HG03159 (cell line): ENCODE results near the gene TACSTD2.
"Not testable (repeated sequence)": the region's sequence is repeated elsewhere in the genome, so short reads cannot be mapped to it uniquely, and the experiment has no call there.

Source experiments
- ATAC-seq: cut with Tn5 transposase; IDR thresholded peaks from one replicate; pipeline ENCODE4 v1.9.1; 2021; ENCODE audit warnings: mild to moderate bottlenecking, moderate library complexity; ENCODE audit not compliant: unreplicated experiment

The TACSTD2 gene, protein sequence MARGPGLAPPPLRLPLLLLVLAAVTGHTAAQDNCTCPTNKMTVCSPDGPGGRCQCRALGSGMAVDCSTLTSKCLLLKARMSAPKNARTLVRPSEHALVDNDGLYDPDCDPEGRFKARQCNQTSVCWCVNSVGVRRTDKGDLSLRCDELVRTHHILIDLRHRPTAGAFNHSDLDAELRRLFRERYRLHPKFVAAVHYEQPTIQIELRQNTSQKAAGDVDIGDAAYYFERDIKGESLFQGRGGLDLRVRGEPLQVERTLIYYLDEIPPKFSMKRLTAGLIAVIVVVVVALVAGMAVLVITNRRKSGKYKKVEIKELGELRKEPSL

DNA sequence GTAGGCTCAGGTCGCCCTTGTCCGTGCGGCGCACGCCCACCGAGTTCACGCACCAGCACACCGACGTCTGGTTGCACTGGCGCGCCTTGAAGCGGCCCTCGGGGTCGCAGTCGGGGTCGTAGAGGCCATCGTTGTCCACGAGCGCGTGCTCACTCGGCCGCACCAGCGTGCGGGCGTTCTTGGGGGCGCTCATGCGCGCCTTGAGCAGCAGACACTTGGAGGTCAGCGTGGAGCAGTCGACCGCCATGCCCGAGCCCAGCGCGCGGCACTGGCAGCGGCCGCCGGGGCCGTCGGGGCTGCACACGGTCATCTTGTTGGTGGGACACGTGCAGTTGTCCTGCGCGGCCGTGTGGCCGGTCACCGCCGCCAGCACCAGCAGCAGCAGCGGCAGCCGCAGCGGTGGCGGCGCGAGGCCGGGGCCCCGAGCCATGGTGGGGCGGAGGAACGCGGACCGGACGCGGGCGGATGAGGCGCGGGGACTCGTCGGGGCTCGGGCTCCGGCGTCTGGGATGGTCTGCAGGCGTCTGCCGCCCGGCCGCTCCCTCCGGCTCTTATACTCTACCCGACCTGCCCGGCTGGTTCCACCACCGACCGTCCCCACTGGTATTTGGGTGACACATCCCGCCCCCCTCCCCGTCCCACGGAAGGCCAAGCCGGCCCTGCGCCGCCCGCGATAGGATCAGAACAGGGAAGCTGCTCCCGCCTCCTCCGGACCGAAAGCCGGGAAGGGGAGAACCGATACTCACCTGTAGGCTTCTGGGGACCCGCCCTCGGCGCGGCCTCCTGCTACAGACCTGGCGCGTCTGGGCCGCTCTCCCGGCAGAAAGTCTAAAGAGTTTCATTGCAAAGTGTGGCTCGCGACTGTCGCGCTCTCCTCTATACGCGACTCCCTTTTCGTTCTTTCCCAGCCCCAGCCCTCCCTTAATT is at the start of gene TACSTD2:
TACSTD2 (minus strand) TSS at position 526 of the 927 bp plus-strand sequence; CDS start at position 430, 96 bp downstream.
- ATAC-seq = no peak

DNA sequence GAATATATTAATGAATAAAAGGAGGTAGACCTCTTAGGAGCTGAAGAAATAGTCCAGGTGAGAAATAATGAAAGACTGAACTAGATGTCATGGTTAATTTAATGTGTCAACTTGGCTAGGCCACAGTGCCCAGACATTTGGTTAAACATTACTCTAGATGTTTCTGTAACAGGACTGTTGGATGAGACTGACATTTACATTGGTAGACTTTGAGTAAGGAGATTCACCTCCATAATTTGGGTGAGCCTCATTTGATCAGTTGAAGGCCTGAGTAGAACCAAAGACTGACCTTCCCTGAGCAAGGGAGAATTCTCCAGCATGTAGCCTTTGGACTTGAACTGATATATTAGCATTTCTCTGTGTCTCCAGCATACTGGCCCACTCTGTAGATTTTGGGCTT is 49.2 kb upstream of the TACSTD2 start:
- ATAC-seq = no peak

DNA sequence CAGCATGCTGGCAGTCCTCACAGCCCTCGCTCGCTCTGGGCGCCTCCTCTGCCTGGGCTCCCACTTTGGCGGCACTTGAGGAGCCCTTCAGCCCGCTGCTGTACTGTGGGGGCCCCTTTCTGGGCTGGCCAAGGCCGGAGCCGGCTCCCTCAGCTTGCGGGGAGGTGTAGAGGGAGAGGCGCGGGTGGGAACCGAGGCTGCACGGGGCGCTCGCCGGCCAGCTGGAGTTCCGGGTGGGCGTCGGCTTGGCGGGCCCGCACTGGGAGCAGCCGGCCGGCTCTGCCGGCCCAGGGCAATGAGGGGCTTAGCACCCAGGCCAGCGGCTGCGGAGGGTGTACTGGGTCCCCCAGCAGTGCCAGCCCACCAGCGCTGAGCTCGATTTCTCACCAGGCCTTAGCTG is 46.2 kb upstream of the TACSTD2 start:
- ATAC-seq = not testable (repeated sequence)

DNA sequence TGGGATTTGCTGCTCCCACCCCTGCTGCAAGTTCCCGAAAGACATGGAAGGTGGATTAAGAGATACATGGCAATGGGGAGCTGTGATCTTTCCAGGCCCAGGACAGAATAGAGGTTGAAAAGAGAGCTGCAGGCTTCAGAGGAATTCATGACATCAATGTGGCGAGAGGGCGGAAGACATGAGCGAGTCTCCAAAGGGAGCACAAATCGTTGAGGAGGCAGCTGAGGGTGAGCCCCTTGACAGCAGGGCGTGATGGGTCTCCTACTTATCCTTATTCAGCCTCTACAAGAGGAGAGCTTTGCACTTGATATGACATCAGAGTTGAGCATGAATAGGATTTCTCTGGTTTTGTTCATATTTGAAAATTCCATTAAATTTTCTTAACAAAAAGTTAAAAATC is 45.5 kb upstream of the TACSTD2 start:
- no peak for ATAC-seq

DNA sequence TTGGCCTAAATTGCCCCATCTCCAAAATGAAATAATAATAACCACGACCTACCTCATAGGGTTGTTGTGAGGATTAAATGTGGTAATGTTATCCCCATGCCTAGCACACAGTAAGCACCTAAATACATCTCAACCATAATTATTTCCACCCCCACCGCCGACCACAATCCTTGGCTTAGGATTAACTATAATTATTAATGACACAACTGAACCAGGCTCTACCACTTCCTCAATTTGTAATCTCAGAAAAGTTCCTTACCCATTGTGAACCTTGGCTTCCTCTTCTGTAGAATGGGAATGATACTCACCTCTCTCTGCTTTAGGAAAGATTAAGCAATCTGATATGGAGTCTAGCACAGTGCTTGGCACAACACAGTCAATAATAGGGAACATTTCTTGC is 44.3 kb upstream of the TACSTD2 start:
- ATAC-seq = no peak

DNA sequence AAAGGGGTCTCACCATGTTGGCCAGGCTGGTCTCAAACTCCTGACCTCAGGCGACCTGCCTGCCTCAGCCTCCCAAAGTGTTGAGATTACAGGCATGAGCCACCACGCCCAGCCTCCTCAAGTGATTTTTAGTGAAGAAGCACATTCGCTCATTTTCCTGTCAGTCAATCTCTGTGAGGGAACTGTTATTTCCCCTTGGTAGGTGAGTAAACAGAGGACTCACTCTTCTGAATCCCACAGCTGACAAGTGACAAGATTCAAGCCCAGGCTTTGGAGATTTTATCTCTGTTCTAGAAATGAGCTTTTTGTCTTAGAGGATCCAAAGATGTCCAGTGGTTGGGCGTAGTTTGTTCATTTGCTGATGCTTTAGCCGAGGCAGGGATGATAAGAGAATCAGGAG is 43.9 kb upstream of the TACSTD2 start:
- no peak for ATAC-seq

DNA sequence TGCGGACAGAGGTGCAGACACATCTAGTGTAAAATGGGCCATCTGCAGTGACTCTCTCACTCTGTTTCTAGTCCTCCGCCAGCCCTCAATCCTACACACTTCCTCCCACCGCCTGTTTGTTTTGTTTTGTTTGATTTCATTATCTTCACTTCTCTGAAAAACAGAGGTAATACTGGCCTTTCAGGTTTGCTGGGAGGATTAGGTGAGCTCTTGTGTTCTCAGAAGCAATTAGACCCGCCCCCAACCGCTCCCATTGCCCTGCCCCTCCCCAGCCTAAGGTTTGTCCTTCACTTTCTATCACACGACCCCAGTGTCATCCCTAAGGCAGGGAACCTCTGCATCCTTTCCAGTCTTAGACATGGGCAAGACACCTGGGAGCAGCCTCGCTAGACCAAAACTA is 43.2 kb upstream of the TACSTD2 start:
- no peak for ATAC-seq

DNA sequence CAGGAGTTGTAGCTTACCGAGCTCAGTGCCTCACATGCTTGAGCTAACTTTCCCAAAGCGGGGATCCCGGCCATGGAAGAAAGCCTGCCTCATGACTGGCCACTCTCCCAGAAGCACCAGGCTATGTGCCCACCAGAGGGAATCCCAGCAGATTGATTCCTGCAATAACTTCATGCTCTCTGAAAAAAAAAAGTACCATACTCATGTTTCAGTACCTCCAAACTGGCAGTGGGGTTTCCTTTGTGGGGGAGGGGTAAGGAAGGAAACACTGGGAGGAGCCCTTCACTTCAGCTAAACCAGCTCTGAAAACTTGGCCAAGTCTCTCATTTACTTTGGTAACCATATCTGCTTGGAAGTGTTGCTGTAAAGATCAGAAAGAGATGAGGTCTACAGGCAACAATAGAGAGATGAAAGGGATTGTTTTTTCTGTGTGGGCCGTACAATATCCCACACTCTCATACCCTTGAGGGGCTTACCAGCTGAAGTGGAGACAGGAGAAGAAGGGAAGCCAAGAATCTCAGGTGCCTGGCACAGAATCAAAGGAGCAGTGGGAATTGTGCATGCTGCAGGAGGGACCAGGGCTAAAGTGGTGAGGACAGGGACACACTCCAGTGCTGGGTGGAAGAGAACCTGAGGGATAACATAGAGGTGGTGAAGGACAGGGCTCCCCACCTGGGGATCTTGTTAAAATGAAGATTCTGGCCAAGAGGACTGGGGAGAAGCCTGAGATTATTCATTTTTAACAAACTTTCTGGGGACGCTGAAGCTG is 42.4 kb upstream of the TACSTD2 start:
- no peak for ATAC-seq

DNA sequence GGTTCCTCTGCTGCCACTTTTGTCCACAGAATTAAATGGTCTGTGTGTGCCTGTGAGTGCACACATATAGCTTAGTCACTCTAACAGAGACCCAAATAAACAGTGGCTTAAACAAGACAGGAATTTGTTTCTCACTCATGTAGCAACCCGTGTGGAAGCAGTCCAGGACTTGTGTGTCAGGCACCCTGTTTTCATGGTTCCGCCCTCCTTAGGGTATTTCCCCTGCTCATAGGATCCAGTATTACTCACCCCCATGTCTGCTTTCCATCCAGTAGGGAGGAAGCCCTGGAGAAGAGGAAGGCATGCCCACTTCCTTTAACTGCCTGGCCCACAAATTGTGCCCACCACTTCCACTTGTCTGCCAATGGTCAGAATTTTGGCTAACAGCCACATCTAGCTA is 41.3 kb upstream of the TACSTD2 start:
- no peak for ATAC-seq

DNA sequence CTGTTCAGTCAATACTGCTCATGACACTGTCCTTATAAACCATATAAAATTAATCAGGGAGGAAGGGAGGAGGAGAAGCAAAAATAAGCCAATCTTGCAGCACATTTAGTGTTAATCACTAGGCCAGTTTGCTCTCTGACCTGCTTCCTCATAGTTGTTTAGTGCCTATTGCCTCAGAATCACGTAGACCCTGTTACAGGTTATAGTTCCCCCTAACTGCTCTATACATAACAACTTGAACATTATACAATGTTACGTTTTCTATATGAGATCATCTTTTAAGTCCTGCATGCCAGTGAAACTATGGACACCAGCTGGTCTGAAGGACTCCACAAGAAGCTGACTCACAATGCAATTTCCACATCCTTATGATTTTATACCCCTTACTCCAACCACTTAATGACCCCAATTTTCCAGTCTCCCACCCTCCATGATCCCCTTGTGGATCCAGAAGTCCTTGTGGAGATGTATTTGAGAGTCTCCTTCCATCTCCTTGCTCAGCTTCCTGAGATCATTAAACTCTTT is 34.9 kb upstream of the TACSTD2 start:
- no peak for ATAC-seq

DNA sequence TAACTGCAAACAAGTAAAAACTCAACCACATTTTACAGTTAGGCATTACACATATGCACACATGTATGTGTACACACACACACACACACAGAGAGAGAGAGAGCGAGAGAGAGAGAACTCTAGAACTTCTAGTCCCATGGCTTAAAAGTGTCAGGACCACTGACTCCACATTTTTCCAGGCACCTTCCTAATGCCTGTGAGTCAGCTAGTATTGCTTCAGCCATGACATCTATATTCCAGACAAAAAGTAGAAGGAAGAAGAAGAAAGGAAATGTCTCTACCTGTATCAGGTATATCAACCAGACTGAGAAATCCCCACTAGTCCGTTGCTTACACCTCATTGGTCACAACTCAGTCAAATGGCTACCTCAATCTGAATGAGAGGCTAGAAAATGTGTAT is 31.9 kb upstream of the TACSTD2 start:
- ATAC-seq = no peak

DNA sequence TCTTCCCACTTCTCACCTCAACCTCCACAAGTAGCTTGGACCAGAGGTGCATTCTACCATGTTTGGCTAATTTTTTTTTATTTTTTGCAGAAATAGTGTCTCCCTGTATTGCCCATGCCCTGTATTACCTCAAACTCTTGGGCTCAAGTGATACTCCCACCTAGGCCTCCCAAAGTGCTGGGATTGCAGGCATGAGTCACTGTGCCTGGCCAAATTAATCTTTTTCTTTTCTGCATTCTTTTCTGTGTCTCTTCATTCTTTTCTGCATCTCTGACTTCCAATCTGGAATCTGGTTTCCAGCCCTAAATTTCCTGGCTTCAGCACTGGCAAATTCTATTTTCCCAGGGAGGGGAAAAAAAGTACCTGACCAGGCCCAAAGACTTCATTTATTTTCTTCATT is 31.2 kb upstream of the TACSTD2 start:
- no peak for ATAC-seq

DNA sequence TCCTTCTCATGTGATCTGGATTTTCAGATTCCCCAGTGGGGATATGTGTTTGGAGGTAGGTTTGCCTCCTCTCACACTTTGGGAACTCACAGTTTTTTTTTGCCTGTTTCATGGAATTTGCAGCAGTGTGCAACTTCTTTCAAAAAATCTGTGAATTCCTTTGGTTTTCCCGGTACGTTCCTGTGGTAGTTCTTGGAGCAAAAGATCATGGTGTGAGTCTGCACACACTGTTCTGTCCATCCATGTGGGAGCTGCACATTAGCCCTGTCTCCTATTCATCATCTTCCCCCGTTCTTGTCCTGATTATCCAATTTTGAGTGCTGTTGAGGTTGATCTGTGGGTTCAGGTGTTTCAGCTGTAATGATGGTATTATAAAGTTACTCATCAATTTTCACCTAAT is 30.3 kb upstream of the TACSTD2 start:
- ATAC-seq = no peak

DNA sequence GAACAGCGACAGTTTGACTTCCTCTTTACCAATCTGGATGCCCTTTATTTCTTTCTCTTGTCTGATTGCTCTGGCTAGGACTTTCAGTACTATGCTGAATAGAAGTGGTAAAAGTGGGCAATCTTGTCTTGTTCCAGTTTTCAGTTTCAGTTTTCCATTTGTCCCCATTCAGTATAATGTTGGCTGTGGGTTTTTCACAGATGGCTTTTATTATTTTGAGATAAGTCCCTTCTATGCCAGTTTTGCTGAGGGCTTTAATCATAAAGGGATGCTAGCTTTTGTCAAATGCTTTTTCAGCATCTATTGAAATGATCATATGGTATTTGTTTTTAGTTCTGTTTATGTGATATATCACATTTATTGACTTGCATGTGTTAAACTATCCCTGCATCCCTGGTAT is 24.9 kb upstream of the TACSTD2 start:
- not testable (repeated sequence) for ATAC-seq

DNA sequence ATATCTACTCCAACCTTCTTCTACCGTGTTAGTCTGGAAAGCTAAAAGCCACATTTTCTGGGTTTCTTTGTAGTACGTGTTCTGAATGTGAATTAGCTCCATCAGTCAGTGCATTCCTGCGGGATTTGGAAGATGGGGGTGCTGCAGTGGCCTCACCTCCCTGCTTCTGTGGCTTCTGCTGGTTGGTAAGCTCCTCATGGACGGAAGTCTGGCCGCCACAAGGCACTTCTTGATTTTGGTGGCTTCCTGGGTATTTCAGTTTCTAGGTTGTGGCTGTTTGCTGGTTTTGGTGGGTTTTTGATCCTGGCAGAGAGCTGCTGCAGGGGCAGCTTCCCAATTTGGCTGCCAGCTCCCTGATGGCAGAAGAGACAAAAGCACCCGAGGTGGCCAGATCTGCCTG is 20.9 kb upstream of the TACSTD2 start:
- no peak for ATAC-seq

DNA sequence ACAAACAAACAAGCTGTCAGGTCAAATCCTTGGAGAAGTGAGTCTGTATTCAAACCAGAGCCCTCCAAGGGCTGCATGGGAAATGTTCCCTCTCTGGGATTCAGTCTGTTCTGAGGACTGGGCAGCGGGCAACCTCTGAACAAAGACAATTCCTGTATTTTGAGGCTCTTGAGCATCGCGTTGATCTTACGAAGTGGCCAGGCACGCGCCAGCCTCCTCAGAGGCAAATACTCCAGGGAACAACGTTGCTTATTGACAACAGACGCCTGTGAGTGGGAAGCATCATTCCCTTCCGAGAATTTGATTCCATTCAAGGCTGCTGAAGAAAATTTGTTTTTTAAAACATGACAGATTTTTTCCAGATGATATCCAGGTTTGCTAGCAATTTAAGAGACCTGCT is 20.0 kb upstream of the TACSTD2 start:
- no peak for ATAC-seq

DNA sequence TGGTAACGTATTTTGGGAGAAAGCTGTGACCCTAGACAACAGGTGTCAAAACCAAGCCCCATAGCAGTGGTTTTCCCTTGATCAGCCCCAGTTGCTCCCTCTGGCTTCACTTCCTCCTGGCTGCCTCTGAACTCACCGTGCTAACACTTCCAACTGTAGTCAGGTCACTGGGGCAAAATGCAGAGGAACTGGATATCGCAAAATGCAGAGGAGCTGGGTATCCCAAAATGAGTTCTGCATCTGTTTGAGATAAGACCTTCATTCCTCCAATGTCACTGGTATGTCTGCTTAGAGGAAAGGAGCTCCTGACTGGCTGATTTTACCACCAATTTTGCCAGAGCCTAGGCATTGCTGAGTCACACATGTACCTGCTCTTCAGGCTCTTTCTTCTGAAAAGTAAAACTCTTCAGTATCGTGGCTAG is 19.6 kb upstream of the TACSTD2 start:
- ATAC-seq = no peak

DNA sequence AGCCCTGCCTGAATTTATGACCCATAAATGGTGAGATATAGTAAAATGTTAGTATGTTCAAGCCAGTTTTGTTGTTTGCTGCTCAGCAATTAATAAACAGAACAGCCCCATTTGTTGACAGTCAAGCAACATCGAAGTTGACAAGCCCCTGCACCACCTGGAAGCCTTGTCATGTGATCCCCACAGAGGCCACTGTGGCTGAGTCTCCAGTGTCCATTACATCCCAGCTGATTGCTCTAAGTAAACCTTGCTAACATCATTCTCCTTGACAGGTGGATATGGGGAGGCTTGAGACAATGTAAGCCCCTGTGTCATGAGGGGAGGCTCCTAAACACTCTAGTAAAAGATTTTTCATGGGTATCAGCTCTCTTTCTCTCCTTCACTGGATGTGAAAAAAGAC is 17.5 kb upstream of the TACSTD2 start:
- ATAC-seq = no peak

DNA sequence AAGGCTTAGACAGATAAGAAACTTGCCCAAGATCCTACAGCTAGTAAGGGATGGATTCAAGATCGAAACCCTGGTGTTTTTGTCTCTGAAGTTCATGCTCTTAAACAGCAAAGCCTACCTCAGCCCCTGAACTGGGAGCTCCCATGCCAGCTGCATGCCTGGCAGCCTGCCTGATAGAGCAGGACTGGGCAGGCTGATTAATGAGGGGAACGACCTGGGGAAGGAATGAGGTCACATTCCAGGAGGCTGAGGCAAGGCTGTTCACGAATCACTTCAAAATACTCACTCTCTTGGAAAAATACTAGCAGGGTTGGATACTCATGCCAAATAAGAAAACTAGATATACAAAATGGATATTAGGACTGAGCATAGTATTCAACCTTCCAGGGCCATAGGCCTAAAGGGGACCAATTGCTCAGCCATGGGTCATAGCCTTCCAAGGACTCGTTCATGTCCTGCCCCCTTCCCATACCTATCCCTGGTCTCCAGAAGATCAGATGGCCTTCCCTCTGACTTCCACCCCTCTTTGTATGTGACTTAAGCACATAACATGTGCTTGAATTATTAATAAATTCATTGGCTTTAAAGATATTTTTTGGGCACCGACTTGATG is 15.6 kb upstream of the TACSTD2 start:
- ATAC-seq = no peak

DNA sequence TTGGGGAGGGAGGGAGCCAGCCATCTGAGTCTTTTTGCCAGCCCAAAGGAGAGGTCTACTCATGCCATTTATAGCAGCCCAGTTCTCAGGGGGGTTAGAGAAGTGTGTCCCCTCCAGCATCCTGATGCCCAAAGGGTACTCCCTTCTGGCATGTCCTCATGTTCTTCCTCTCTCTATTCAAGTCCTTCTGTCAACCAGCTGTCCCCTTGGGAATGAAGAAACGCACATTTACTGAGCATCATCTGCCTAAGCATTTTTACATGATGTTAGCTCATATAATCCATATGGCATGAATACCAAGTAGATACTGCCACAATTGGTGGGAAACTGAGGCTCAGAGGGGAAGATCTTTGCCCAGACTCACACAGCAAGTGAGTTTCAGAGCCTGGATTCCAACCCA is 14.8 kb upstream of the TACSTD2 start:
- ATAC-seq = no peak

DNA sequence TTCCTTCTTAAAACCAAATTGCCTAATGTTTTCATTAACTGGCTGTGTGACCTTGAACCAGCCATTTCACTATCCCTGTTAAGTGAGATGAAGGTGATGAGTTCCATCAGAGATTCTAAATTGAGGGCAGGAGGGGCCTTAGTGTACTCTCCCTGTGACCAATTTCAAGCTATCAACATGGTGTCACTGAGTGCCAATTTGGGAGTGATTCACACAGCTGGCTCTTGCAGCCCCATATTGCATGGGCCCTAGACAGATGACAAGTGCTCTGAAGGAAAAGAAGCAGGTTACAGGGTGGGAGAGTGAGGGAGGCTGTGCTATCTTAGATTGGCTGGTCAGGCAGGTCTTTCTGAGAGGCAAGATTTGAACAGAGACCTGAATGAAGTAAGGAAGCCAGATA is 13.0 kb upstream of the TACSTD2 start:
- no peak for ATAC-seq
